Measurements from ENCODE around the gene PAGE4. TPM values are rescaled to one million over a fixed set of nuclear protein-coding genes. Genes with fewer than 3 reads are reported as not detected.

Gene PAGE4
- total RNA-seq, 1 experiment from 2014 or later: not detected

DNA sequence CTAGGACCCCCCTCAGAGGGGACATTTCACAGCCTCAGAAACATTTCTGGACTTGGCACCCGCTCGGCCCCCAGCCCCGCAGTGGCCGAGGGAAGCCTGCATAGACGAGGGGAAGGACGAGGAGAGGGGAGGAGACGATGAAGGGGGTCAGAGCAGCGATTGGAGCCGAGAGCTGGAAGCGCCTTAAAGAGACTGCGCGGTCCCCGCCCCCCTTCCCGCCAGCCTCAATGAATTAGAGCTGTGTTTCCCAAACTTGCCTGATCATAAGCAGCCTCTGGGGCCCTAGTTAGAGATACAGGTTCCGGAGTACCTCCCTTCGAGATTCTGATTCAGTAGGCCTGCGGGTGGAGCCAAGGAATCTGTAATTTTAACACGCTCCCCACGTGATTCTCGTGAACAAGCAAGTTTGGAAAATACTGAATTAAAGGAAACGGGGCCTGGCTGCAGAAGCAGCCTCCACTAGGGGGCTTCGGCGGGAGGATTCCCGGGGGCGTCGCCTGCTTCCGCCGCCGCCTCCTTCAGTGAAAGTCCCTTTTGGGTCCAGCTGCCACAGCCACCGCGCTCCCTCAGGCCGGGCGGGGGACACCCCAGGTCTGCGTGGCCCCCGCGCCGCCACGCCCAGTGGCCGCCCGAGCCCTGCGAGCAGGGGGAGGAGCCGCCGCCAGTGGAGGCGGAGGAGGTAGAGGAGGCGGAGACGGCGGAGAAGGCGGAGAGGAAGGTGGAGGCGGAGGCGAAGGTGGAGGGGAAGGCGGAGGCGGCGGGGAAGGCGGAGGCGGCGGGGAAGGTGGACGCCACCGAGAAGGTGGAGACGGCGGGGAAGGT is 49.9 kb downstream of the PAGE4 start, which contains the start of gene USP27X:
Gene USP27X, plus strand, starts transcription at position 651 of the 822 bp plus-strand sequence. CDS start 824 bp downstream, outside the sequence.
- CTCF ChIA-PET: interaction anchor here (0.7 to 1.3 kb wide), 3 partner anchors 38 to 1231 kb away, joined by 3 to 4 read pairs (median 3); no protein-coding TSS in a partner anchor
- POLR2A ChIA-PET (ENCODE audit: low non-redundant PET): interaction anchor here (0.6 kb wide), 2 partner anchors 1024 to 1129 kb away, joined by 3 to 4 read pairs; no protein-coding TSS in a partner anchor
- no TSS peak for BruUV-seq (replicated peaks)
- H3K27ac ChIP-seq (ENCODE audit: low read depth, low read length, poor library complexity, severe bottlenecking): peak within 1 kb of the TSS; percentile 69
- peak; percentile 90 for DNase-seq (ENCODE audit: low spot score)
- H3K27me3 ChIP-seq (replicated peaks; ENCODE audit: insufficient read depth, low read depth, low read length, poor library complexity): no peaks in the 10 kb centered on the region
- TF ChIP-seq, protein P1, sequence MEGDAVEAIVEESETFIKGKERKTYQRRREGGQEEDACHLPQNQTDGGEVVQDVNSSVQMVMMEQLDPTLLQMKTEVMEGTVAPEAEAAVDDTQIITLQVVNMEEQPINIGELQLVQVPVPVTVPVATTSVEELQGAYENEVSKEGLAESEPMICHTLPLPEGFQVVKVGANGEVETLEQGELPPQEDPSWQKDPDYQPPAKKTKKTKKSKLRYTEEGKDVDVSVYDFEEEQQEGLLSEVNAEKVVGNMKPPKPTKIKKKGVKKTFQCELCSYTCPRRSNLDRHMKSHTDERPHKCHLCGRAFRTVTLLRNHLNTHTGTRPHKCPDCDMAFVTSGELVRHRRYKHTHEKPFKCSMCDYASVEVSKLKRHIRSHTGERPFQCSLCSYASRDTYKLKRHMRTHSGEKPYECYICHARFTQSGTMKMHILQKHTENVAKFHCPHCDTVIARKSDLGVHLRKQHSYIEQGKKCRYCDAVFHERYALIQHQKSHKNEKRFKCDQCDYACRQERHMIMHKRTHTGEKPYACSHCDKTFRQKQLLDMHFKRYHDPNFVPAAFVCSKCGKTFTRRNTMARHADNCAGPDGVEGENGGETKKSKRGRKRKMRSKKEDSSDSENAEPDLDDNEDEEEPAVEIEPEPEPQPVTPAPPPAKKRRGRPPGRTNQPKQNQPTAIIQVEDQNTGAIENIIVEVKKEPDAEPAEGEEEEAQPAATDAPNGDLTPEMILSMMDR (conservative IDR thresholded peaks at IDR 0.05; ENCODE audit: low read depth, low read length): peak; percentile 62
- no peak for TF ChIP-seq EZH2 (IDR thresholded peaks at IDR 0.05; ENCODE audit: borderline replicate concordance, low read depth, low read length, poor library complexity, severe bottlenecking)
- peak within 1 kb of the TSS; percentile 46 for H3K4me3 ChIP-seq (ENCODE audit: low read depth, low read length, poor library complexity, severe bottlenecking)
- no peaks in the 10 kb centered on the region for H3K4me1 ChIP-seq (ENCODE audit: insufficient read depth, low read length, poor library complexity, severe bottlenecking)
- intact Hi-C loops (cut with micrococcal nuclease; ENCODE audit: unreplicated experiment): no loop called here
- no peaks in the 10 kb centered on the region for H3K9me3 ChIP-seq (ENCODE audit: low read depth, low read length, poor library complexity, severe bottlenecking)
- no peaks in the 10 kb centered on the region for H3K36me3 ChIP-seq (ENCODE audit: insufficient read depth, low read length, poor library complexity, severe bottlenecking)

DNA sequence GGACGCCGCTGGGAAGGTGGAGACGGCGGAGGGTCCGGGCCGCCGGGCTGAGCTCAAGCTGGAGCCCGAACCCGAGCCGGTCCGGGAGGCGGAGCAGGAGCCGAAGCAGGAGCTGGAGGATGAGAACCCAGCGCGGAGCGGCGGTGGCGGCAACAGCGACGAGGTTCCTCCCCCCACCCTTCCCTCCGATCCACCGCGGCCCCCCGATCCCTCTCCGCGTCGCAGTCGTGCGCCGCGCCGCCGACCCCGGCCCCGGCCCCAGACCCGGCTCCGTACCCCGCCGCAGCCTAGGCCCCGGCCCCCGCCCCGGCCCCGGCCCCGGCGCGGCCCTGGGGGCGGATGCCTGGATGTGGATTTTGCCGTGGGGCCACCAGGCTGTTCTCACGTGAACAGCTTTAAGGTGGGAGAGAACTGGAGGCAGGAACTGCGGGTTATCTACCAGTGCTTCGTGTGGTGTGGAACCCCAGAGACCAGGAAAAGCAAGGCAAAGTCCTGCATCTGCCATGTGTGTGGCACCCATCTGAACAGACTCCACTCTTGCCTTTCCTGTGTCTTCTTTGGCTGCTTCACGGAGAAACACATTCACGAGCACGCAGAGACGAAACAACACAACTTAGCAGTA is 50.7 kb downstream of the PAGE4 start:
- no TSS peak for BruUV-seq (replicated peaks)
- H3K27me3 ChIP-seq (replicated peaks; ENCODE audit: insufficient read depth, low read depth, low read length, poor library complexity): no peaks in the 10 kb centered on the region
- no peaks in the 10 kb centered on the region for H3K9me3 ChIP-seq (ENCODE audit: low read depth, low read length, poor library complexity, severe bottlenecking)
- TF ChIP-seq, protein P1 (conservative IDR thresholded peaks at IDR 0.05; ENCODE audit: low read depth, low read length): no peak
- TF ChIP-seq EZH2 (IDR thresholded peaks at IDR 0.05; ENCODE audit: borderline replicate concordance, low read depth, low read length, poor library complexity, severe bottlenecking): no peak
- H3K4me1 ChIP-seq (ENCODE audit: insufficient read depth, low read length, poor library complexity, severe bottlenecking): no peaks in the 10 kb centered on the region
- no peaks in the 10 kb centered on the region for H3K36me3 ChIP-seq (ENCODE audit: insufficient read depth, low read length, poor library complexity, severe bottlenecking)
- peak overlapping the region; percentile 69 for H3K27ac ChIP-seq (ENCODE audit: low read depth, low read length, poor library complexity, severe bottlenecking)
- CTCF ChIA-PET: interaction anchor here (0.7 to 1.3 kb wide), 2 partner anchors 37 to 39 kb away, joined by 3 to 4 read pairs; no protein-coding TSS in a partner anchor
- peak overlapping the region; percentile 46 for H3K4me3 ChIP-seq (ENCODE audit: low read depth, low read length, poor library complexity, severe bottlenecking)
- POLR2A ChIA-PET (ENCODE audit: low non-redundant PET): no interaction called here
- DNase-seq (ENCODE audit: low spot score): no peak
- intact Hi-C loops (cut with micrococcal nuclease; ENCODE audit: unreplicated experiment): loop anchor here (5.0 kb wide), 1 partner anchor 38 kb away; no protein-coding TSS in a partner anchor

DNA sequence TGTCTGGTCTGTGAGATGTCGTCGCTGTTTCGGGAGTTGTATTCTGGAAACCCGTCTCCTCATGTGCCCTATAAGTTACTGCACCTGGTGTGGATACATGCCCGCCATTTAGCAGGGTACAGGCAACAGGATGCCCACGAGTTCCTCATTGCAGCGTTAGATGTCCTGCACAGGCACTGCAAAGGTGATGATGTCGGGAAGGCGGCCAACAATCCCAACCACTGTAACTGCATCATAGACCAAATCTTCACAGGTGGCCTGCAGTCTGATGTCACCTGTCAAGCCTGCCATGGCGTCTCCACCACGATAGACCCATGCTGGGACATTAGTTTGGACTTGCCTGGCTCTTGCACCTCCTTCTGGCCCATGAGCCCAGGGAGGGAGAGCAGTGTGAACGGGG is 51.6 kb downstream of the PAGE4 start:
- Histone ChIP-seq H3K9me3 (ENCODE audit: low read depth, low read length, poor library complexity, severe bottlenecking) (no peaks in the 10 kb centered on the region), H3K4me1 (ENCODE audit: insufficient read depth, low read length, poor library complexity, severe bottlenecking) (no peaks in the 10 kb centered on the region), H3K27ac (ENCODE audit: low read depth, low read length, poor library complexity, severe bottlenecking) (no peak overlapping the region), H3K36me3 (ENCODE audit: insufficient read depth, low read length, poor library complexity, severe bottlenecking) (no peaks in the 10 kb centered on the region), H3K4me3 (ENCODE audit: low read depth, low read length, poor library complexity, severe bottlenecking) (peak overlapping the region; percentile 46), H3K27me3 (replicated peaks; ENCODE audit: insufficient read depth, low read depth, low read length, poor library complexity) (no peaks in the 10 kb centered on the region)
- DNase-seq (ENCODE audit: low spot score): no peak
- POLR2A ChIA-PET (ENCODE audit: low non-redundant PET): no interaction called here
- CTCF ChIA-PET: no interaction called here
- BruUV-seq (replicated peaks): no TSS peak
- TF ChIP-seq, protein P1 (conservative IDR thresholded peaks at IDR 0.05; ENCODE audit: low read depth, low read length): no peak
- no peak for TF ChIP-seq EZH2 (IDR thresholded peaks at IDR 0.05; ENCODE audit: borderline replicate concordance, low read depth, low read length, poor library complexity, severe bottlenecking)
- intact Hi-C loops (cut with micrococcal nuclease; ENCODE audit: unreplicated experiment): loop anchor here (5.0 kb wide), 1 partner anchor 37 kb away; no protein-coding TSS in a partner anchor

Measured in A673 (cell line).